Body of pancreas (tissue), 4 donors: ENCODE measurements around the gene NHERF2. TPM values are rescaled to one million over a fixed set of nuclear protein-coding genes. Genes with fewer than 3 reads are reported as not detected.
"Not testable (repeated sequence)": the region's sequence is repeated elsewhere in the genome, so short reads cannot be mapped to it uniquely, and the experiment has no call there.

ENCODE experiments used
- ATAC-seq: fragments of 150-250 bp; one replicate; pipeline ENCODE4 v1.9.1; 2016
- DNase-seq, 4 donors: peaks; one replicate each; pipeline ENCODE4 v3.0.0-alpha.2; 2019
- H3K27ac ChIP-seq, 4 donors: fragments of 200-600 bp; sonication (generic); 1 replicate in 3 of 4; 2 replicates in 1 of 4; pipeline versions ENCODE4 v1.5.1 to v1.6.1; 2016 to 2019; ENCODE audit warnings: mild to moderate bottlenecking in 1 of 4, mixed read lengths in 1 of 4, moderate library complexity in 1 of 4
- H3K27me3 ChIP-seq, 2 donors: fragments of 200-600 bp; sonication (generic); one replicate each; pipeline ENCODE4 v1.6.0; 2016; ENCODE audit warnings: mild to moderate bottlenecking in 1 of 2
- H3K36me3 ChIP-seq, 2 donors: fragments of 200-600 bp; sonication (generic); replicated peaks in 1 of 2; 2 replicates each; pipeline ENCODE4 v1.5.1; 2016; ENCODE audit warnings: low read depth in 2 of 2; ENCODE audit not compliant: insufficient read depth in 1 of 2
- H3K4me1 ChIP-seq: fragments of 200-600 bp; sonication (generic); one replicate; pipeline ENCODE4 v1.6.0; 2016
- H3K4me3 ChIP-seq, 2 donors: fragments of 200-600 bp; sonication (generic); 1 replicate in 1 of 2; 2 replicates in 1 of 2; pipeline ENCODE4 v1.5.1; 2016 to 2019
- H3K9me3 ChIP-seq, 3 donors: fragments of 200-600 bp; sonication (generic); 1 replicate in 2 of 3; 2 replicates in 1 of 3; pipeline ENCODE4 v1.5.1; 2016
- POLR2A ChIP-seq, 3 donors: fragments of 450-650 bp; IDR thresholded peaks; one replicate each; pipeline ENCODE4 v1.6.1; 2016; ENCODE audit warnings: antibody characterized with exemption in 3 of 3, mild to moderate bottlenecking in 2 of 3
- WGBS, 2 donors: methylation state at CpG; one replicate each; pipeline ENCODE4 v1.1.5; 2017; 5-methylcytosine and 5-hydroxymethylcytosine counted together
- intact Hi-C: fragments of 100-400 bp; cut with DNase I; formaldehyde crosslinking; loops from one replicate; pipeline ENCODE4 v1.15.1; 2023
- total RNA-seq, 2 donors: library from RNA; depleted of rRNA; stranded (reverse); fragments of >200 nt; gene quantifications; one replicate each; pipeline ENCODE4 v1.1.0, GENCODE V29; 2016
- TF ChIP-seq, protein P1 (sequence below), 7 experiments: fragments of 450-650 bp in 4 of 7; fragments of 200-600 bp in 3 of 7; sonication (generic) in 3 of 7; IDR thresholded peaks; one replicate each; pipeline ENCODE4 v1.5.1; 2016 to 2019; ENCODE audit warnings: antibody characterized with exemption in 7 of 7

The NHERF2 gene
- total RNA-seq, 2 donors from 2014 or later = 32.7 to 87.3 TPM

DNA sequence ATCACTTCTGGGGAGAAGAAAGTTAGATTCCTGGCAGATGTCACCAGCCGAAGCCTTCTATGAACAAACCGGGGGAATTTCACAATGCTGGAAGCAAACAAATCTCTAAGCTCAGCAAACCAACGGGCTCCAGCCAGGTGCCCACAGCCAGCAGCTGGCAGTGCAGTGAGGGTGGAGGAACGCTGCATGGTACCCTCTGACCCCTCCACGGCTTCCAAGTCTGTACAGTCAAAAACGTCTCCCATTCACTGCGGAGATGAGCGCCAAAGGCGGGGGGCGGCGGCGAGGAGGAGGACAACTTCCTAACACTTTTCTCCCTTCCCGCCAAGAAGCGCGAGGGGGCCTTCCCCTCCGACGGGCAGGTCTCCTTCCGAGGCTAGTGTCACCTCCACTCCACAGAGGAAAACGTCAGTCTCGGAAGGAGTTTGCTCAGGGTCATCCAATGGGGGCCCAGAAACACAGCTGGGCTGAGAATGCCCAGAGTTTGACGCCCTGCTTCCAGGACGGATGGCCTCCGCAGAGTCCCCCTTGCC is 18.0 kb upstream of the NHERF2 start:
- no peaks in the 10 kb centered on the region for H3K27me3 ChIP-seq
- peak overlapping the region; percentile 76 to 95 for H3K4me3 ChIP-seq
- peaks cover 60% of the 10 kb centered on the region for H3K4me1 ChIP-seq
- TF ChIP-seq, protein P1, sequence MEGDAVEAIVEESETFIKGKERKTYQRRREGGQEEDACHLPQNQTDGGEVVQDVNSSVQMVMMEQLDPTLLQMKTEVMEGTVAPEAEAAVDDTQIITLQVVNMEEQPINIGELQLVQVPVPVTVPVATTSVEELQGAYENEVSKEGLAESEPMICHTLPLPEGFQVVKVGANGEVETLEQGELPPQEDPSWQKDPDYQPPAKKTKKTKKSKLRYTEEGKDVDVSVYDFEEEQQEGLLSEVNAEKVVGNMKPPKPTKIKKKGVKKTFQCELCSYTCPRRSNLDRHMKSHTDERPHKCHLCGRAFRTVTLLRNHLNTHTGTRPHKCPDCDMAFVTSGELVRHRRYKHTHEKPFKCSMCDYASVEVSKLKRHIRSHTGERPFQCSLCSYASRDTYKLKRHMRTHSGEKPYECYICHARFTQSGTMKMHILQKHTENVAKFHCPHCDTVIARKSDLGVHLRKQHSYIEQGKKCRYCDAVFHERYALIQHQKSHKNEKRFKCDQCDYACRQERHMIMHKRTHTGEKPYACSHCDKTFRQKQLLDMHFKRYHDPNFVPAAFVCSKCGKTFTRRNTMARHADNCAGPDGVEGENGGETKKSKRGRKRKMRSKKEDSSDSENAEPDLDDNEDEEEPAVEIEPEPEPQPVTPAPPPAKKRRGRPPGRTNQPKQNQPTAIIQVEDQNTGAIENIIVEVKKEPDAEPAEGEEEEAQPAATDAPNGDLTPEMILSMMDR (IDR thresholded peaks at IDR 0.05) = no peak
- TF ChIP-seq POLR2A (IDR thresholded peaks at IDR 0.05) = peak; percentile 14 to 63 (median 51)
- H3K27ac ChIP-seq = peak overlapping the region; percentile 89 to 96 (median 92)
- no peaks in the 10 kb centered on the region for H3K36me3 ChIP-seq
- DNase-seq (peak in 3 of 4 donors; percentile 52 to 66 (median 61)), ATAC-seq (peak; percentile 23)
- 3% methylated on average over 12 to 23 of the region's 23 CpGs for WGBS, 2 donors
- no peaks in the 10 kb centered on the region for H3K9me3 ChIP-seq
- intact Hi-C loops = no loop called here

DNA sequence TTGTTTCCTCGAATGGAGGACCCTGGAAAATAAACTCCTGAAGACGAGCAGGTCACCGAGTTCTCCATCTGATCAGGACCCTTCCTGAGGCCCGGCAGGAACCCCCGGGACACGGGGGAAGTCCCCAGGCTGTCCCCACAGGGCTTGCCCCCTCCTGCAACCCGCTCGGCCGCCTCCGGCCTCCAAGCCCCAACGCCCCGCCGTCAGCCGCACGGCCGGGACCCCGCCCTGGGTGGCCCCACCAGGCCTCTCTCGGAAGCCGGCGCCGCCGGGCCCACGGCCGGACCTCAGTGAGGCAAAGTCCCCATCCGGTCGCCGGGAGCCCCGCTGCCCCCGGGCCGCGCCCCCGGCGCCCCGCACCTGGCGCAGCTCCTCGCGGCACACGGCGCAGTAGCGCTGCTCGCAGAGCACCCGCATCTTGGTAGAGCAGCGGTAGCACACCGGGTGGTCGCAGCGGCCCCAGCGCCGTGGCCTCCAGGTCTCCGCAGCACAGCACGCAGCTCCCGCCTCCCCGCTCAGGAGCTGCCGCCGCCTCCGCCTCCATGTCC is 17.5 kb upstream of the NHERF2 start:
- DNase-seq (peak in 1 of 4 donors; percentile 22), ATAC-seq (peak; percentile 15)
- H3K27me3 ChIP-seq = no peaks in the 10 kb centered on the region
- TF ChIP-seq POLR2A (IDR thresholded peaks at IDR 0.05) = no peak
- TF ChIP-seq, protein P1 (IDR thresholded peaks at IDR 0.05) = no peak
- WGBS, 2 donors = 0% methylated on average over 5 to 48 of the region's 55 CpGs
- H3K4me1 ChIP-seq = peaks cover 54% of the 10 kb centered on the region
- intact Hi-C loops = no loop called here
- no peaks in the 10 kb centered on the region for H3K36me3 ChIP-seq
- H3K4me3 ChIP-seq = peak overlapping the region; percentile 76 to 95
- peak overlapping the region; percentile 89 to 96 (median 92) for H3K27ac ChIP-seq
- H3K9me3 ChIP-seq = no peaks in the 10 kb centered on the region

DNA sequence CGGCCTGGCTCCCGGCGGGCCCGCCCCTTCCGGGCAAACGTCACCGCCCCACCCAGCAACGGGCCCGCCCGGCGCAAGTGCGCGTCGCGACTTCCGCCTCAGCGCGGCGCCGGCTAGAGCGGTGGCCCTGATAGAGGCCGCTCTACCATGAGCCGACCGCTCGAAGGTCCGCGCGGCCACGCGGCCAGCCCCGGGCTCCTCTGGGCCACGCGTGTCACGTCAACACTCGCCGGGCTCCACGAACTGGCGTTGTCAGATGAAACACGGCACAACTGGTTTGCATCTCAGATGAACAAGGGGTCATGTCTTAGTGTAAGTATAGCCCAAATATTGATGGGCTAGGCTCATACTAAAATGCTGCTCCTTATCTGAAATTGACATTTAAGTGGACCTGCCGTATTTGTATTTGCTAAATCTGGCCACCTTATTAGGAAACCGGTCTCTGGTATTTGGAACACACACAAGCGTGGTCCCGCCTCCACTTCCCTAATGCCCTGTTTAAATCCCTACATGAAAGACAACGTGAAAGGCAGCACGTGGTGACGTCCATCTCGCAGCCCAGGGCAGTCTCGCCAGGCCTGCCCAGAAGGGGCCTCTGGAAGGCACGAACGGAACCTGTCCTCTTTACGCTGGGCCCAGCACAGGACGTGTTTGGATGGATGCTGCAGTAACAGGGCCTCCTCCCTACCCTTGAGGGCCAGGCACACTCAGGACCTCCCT is 16.8 kb upstream of the NHERF2 start, which contains the start of gene ZNF598:
Gene ZNF598, minus strand, starts transcription at position 31 of the 720 bp plus-strand sequence.
- intact Hi-C loops = no loop called here
- ATAC-seq = peak; percentile 89
- TF ChIP-seq POLR2A (IDR thresholded peaks at IDR 0.05) = peak; percentile 84 to 92 (median 91)
- TF ChIP-seq, protein P1 (IDR thresholded peaks at IDR 0.05) = peak in 1 of 7 experiments; percentile 11

DNA sequence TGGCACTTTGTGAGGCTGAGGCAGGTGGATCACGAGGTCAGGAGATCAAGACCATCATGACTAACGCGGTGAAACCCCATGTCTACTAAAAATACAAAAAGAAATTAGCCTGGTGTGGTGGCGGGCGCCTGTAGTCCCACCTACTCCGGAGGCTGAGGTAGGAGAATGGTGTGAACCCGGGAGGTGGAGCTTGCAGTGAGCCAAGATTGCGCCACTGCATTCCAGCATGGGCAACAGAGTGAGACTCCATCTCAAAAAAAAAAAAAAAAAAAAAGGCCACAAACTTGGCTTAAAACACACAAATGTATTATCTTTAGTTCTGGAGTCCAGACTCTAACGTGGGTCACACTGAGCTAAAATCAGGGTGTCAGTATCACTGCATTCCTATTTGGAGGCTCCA is 15.0 kb upstream of the NHERF2 start:
- H3K4me1 ChIP-seq = peaks cover 29% of the 10 kb centered on the region
- H3K4me3 ChIP-seq, H3K36me3 ChIP-seq, H3K27me3 ChIP-seq, H3K9me3 ChIP-seq, ATAC-seq, intact Hi-C loops, H3K27ac ChIP-seq, DNase-seq: not testable (repeated sequence)
- 82 to 90% methylated on average over 9 of the region's 9 CpGs for WGBS, 2 donors

More for the DNA sequence above, 16.8 kb upstream of the NHERF2 start, which contains the start of gene ZNF598:
- Histone ChIP-seq H3K4me3 (peak within 1 kb of the TSS; percentile 76 to 95), H3K27me3 (no peaks in the 10 kb centered on the region), H3K27ac (peak within 1 kb of the TSS; percentile 89 to 96 (median 92)), H3K36me3 (no peaks in the 10 kb centered on the region), H3K4me1 (peaks cover 47% of the 10 kb centered on the region), H3K9me3 (no peaks in the 10 kb centered on the region)
- peak; percentile 82 to 86 (median 84) for DNase-seq
- WGBS, 2 donors = 2 to 4% methylated on average over 13 to 45 of the region's 52 CpGs

DNA sequence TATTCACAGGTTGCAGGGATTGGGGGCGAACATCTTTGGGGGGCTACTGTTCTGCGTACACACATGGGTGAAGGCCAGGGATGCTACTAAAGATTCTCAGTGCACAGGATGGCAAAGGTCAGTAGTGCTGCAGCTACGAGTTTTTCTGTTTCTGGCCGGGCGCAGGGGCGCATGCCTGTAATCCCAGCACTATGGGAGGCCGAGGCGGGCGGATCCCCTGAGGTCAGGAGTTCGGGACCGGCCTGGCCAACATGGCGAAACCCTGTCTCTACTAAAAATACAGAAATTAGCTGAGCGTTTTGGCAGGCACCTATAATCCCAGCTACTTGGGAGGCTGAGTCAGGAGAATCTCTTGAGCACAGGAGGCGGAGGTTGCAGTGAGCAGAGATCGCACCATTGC is 13.2 kb upstream of the NHERF2 start:
- Histone ChIP-seq H3K36me3 (no peaks in the 10 kb centered on the region), H3K9me3 (no peaks in the 10 kb centered on the region), H3K4me3 (no peak overlapping the region), H3K4me1 (peaks cover 11% of the 10 kb centered on the region), H3K27ac (no peak overlapping the region), H3K27me3 (no peaks in the 10 kb centered on the region)
- 83 to 86% methylated on average over 13 to 15 of the region's 15 CpGs for WGBS, 2 donors
- ATAC-seq (no peak), DNase-seq (no peak)
- intact Hi-C loops = no loop called here
- no peak for TF ChIP-seq POLR2A (IDR thresholded peaks at IDR 0.05)
- TF ChIP-seq, protein P1 (IDR thresholded peaks at IDR 0.05) = no peak
